ENCODE data around the gene SLC6A1. TPM values are rescaled to one million over a fixed set of nuclear protein-coding genes. Genes with fewer than 3 reads are reported as not detected.

SLC6A1 gene
- total and polyA plus RNA-seq, 2 of the 4 experiments (the other 2 are of a cell fraction), result 0.02 TPM; not detected in 1

DNA sequence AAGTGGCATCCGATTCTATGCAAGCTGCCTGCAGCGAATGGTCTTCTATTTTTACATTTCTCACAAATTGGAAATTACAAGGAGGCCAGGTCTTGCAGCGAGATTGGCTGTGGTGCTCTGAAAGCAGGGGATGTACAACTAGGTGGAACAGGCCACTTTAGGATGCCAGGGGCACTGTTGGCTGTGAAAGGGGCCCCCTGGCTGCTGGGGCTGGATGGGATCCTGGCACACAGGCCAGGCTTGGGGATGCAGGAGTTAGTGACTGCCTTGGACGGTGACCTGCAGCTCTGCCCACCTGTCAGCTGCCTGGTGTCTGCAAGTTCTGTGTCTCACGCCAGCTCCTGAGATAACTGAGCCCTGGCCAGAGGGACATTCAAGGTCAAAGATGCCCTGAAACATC lies 4.6 kb downstream of the SLC6A1 start:
- Histone ChIP-seq H3K27me3 (ENCODE audit: control insufficient read depth, insufficient read depth, low read length) (peaks cover 66% of the 10 kb centered on the region), H2BK20ac (ENCODE audit: low read depth, low read length) (no peak overlapping the region), H3K9me1 (ENCODE audit: insufficient read depth, low read length) (no peaks in the 10 kb centered on the region), H2AFZ (replicated peaks; ENCODE audit: low read length, poor library complexity) (no peak overlapping the region), H3K4ac (ENCODE audit: low read depth, low read length) (no peak overlapping the region), H3K56ac (ENCODE audit: extremely low read depth, insufficient read depth, low read length) (no peak overlapping the region), H4K91ac (ENCODE audit: insufficient read depth, low read depth, low read length) (no peak overlapping the region), H3K14ac (replicated peaks; ENCODE audit: low read depth, low read length) (no peak overlapping the region), H4K8ac (ENCODE audit: low read depth in 2 of 2, low read length in 2 of 2) (no peak overlapping the region), H2BK120ac (ENCODE audit: low read depth, low read length) (no peak overlapping the region), H3K27ac (ENCODE audit: insufficient read depth, low read length) (no peak overlapping the region), H2BK15ac (ENCODE audit: low read depth, low read length) (no peak overlapping the region), H3K9me3 (ENCODE audit: control insufficient read depth, insufficient read depth, low read length) (no peaks in the 10 kb centered on the region), H2AK9ac (replicated peaks; ENCODE audit: low read depth, low read length, poor library complexity) (no peak overlapping the region), H3K9ac (ENCODE audit: low read depth, low read length) (no peak overlapping the region), H3K4me1 (ENCODE audit: control insufficient read depth, insufficient read depth, low read length) (no peaks in the 10 kb centered on the region), H3K4me2 (ENCODE audit: low read depth, low read length) (no peak overlapping the region), H2AK5ac (ENCODE audit: low read depth, low read length) (no peak overlapping the region), H3K79me1 (ENCODE audit: low read depth in 1 of 2, low read length in 2 of 2) (no peaks in the 10 kb centered on the region), H3K4me3 (ENCODE audit: insufficient read depth, low read depth, low read length) (no peak overlapping the region), H4K20me1 (ENCODE audit: insufficient read depth, low read length) (no peaks in the 10 kb centered on the region), H4K5ac (ENCODE audit: low read depth, low read length) (no peak overlapping the region), H3K36me3 (ENCODE audit: control insufficient read depth, insufficient read depth, low read length) (no peaks in the 10 kb centered on the region), H3K23ac (ENCODE audit: low read depth, low read length) (no peak overlapping the region), H2BK5ac (ENCODE audit: low read depth, low read length, poor library complexity, severe bottlenecking) (no peak overlapping the region), H3K18ac (ENCODE audit: low read depth, low read length) (no peak overlapping the region)
- intact Hi-C loops (cut with micrococcal nuclease) (no loop called here), in situ Hi-C loops (cut with MboI; ENCODE audit: low sequenced_read_pairs) (no loop called here), dilution Hi-C loops (cut with HindIII; ENCODE audit: low sequenced_read_pairs, unreplicated experiment) (no loop called here)
- no peak for DNase-seq
- ATAC-seq (ENCODE audit: low read depth), result no peak
- CTCF ChIA-PET, result no interaction called here
- no peak for TF ChIP-seq SMC3 (IDR thresholded peaks at IDR 0.05; ENCODE audit: low read depth, low read length)
- TF ChIP-seq POLR2A (IDR thresholded peaks at IDR 0.05; ENCODE audit: low read depth, low read length), result no peak
- TF ChIP-seq MAFK (IDR thresholded peaks at IDR 0.05; ENCODE audit: low read depth, low read length), result no peak
- TF ChIP-seq, protein P1, sequence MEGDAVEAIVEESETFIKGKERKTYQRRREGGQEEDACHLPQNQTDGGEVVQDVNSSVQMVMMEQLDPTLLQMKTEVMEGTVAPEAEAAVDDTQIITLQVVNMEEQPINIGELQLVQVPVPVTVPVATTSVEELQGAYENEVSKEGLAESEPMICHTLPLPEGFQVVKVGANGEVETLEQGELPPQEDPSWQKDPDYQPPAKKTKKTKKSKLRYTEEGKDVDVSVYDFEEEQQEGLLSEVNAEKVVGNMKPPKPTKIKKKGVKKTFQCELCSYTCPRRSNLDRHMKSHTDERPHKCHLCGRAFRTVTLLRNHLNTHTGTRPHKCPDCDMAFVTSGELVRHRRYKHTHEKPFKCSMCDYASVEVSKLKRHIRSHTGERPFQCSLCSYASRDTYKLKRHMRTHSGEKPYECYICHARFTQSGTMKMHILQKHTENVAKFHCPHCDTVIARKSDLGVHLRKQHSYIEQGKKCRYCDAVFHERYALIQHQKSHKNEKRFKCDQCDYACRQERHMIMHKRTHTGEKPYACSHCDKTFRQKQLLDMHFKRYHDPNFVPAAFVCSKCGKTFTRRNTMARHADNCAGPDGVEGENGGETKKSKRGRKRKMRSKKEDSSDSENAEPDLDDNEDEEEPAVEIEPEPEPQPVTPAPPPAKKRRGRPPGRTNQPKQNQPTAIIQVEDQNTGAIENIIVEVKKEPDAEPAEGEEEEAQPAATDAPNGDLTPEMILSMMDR (conservative IDR thresholded peaks at IDR 0.05; ENCODE audit: low read depth, low read length), result no peak
- TF ChIP-seq CHD1 (IDR thresholded peaks at IDR 0.05; ENCODE audit: low read depth, low read length), result no peak
- TF ChIP-seq, protein P2, sequence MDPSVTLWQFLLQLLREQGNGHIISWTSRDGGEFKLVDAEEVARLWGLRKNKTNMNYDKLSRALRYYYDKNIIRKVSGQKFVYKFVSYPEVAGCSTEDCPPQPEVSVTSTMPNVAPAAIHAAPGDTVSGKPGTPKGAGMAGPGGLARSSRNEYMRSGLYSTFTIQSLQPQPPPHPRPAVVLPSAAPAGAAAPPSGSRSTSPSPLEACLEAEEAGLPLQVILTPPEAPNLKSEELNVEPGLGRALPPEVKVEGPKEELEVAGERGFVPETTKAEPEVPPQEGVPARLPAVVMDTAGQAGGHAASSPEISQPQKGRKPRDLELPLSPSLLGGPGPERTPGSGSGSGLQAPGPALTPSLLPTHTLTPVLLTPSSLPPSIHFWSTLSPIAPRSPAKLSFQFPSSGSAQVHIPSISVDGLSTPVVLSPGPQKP (IDR thresholded peaks at IDR 0.05; ENCODE audit: borderline replicate concordance, low read depth, low read length), result no peak
- no peak for TF ChIP-seq CEBPB (IDR thresholded peaks at IDR 0.05; ENCODE audit: low read depth, low read length)
- TF ChIP-seq RAD21 (IDR thresholded peaks at IDR 0.05; ENCODE audit: low read length), result no peak
- no peak for TF ChIP-seq MAZ (IDR thresholded peaks at IDR 0.05; ENCODE audit: borderline replicate concordance, low read depth, low read length)
- TF ChIP-seq MXI1 (IDR thresholded peaks at IDR 0.05; ENCODE audit: borderline replicate concordance, low read depth, low read length), result no peak
- no peak for TF ChIP-seq BHLHE40 (IDR thresholded peaks at IDR 0.05; ENCODE audit: low read depth, low read length)
- TF ChIP-seq NFE2L2 (IDR thresholded peaks at IDR 0.05; ENCODE audit: low read depth, low read length), result no peak
- TF ChIP-seq RCOR1 (IDR thresholded peaks at IDR 0.05; ENCODE audit: insufficient replicate concordance, low read length), result no peak
- TF ChIP-seq RFX5 (IDR thresholded peaks at IDR 0.05; ENCODE audit: low read depth, low read length), result no peak
- TF ChIP-seq FOS (IDR thresholded peaks at IDR 0.05; ENCODE audit: low read depth, low read length), result no peak
- POLR2A ChIA-PET (ENCODE audit: unreplicated experiment), result no interaction called here
- WGBS, 2 experiments (ENCODE audit: extremely low coverage in 2 of 2, insufficient read length in 1 of 2), result 37% methylated on average over 4 of the region's 5 CpGs; no CpG with 5 or more reads in 1 of the 2 experiments
- no TSS peak for BruUV-seq (replicated peaks)

Data from IMR-90 (cell line).